Stimulated activated CD4-positive, alpha-beta T cell treated with anti-CD3 and anti-CD28 coated beads, Interleukin-12 subunit alpha, Interleukin-12 subunit beta, amount 100 ng/mL, for 24 hours (primary cell): ENCODE measurements around the gene PIEZO2.

Source experiments
- DNase-seq, 2 experiments: peaks; one replicate each; pipeline ENCODE4 v3.0.0-alpha.2; 2020; ENCODE audit warnings: low read depth in 2 of 2

PIEZO2 gene

GRCh38 chr18:10896851-10897250 is 252.5 kb downstream of the PIEZO2 start:
- DNase-seq = no peak

GRCh38 chr18:10895976-10896375 is 253.4 kb downstream of the PIEZO2 start:
- DNase-seq = no peak

GRCh38 chr18:10894501-10894900 is 254.9 kb downstream of the PIEZO2 start:
- DNase-seq = no peak

DNA sequence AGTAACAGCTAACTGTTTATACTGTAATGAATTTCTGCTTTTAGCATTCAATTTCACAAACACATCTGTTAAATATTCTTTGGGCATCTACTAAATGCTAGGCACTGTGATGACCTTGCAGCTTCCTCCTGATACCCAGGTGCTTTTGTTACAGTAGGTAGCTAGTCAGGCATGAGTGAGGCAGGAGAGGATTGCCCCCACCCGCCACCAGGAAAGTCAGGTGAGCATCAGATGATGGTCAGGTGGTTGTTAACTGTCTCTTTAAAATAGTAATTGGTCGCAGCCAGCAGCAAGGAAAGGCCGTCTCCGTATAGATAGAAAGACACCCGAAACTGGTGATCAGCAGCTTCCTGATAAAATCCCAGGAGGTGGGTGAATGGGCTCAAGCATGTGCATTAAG is 255.6 kb downstream of the PIEZO2 start:
- DNase-seq = no peak

DNA sequence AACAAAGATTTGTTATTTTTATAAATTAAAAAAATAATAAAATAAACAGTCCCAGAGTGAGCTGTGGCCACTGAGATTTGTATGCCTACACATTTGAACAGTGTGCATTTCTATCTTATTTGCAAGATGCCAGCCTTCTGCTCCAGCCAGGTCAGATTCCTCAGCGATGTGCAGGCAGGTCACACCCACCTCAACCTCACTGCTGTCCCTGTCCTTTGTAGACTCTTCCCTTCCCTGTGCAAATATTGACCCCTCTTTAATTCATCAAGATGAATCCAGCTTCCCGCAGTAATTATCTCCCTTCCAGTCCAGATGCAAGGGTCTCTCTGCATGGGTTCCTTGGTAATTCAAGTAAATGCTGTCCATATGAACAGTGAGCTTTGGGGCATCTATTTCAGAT is 256.2 kb downstream of the PIEZO2 start:
- DNase-seq = no peak

- DNase-seq = no peak
Measured at GRCh38 chr18:10892786-10893185, 256.6 kb downstream of the PIEZO2 start.

DNA sequence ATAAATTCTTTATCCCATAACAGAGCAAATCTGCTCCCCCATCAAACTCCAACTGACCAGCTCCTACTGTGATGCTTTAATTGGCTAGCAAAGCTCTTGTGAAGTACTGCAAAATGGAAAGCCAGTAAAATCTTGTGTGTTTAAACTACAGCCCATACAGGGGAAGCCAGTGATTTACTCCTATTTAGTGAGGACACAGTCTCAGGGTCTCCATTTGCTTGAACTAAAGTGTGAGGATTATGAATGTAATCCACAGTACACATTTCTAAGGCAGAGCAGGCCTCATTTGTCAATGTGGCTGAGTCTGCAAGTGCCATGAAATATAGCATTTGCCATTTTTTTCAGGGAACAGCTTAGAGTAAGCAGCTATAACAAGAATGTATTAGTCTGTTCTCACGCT is 259.3 kb downstream of the PIEZO2 start:
- no peak for DNase-seq

GRCh38 chr18:10878703-10879102 is 270.7 kb downstream of the PIEZO2 start:
- no peak for DNase-seq

- DNase-seq = no peak
Measured at GRCh38 chr18:10877987-10878386, 271.4 kb downstream of the PIEZO2 start.

DNA sequence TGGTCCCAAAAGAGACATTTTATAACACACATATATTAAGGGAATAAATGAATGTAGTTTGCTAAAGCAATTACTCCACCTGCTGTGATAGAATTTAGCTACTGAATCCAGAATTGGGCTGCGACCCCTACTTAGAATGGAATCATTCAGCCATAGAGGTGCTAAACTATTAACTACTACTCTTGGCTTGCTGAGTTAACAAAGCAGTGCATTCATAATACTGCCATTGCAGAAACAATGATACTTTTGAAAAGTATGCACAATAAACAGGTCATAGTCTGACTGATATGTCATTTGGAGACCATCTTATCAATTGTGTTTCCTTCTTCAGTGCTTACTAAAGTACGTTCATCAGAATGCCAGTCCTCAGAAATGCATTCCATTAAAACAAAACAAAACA is 273.6 kb downstream of the PIEZO2 start:
- no peak for DNase-seq

DNA sequence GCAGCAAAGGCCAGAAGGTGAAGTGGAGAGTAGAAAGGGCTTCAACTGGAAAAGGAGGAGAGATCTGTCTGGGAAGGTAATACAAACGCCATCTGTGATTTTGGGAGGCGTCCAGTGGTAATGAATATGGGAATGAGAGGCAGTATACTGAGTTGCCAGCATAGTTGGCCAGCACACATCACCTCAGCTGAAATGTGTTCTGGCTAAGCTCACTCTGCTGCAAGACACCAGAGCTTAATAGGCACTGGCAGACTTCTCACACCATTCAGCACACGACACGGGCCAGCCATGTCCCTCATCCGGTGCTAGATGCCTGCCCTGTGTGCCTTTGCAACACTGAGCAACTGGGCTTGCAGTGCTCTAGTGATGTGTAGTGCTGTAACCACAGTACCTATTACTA is 277.1 kb downstream of the PIEZO2 start:
- no peak for DNase-seq

DNA sequence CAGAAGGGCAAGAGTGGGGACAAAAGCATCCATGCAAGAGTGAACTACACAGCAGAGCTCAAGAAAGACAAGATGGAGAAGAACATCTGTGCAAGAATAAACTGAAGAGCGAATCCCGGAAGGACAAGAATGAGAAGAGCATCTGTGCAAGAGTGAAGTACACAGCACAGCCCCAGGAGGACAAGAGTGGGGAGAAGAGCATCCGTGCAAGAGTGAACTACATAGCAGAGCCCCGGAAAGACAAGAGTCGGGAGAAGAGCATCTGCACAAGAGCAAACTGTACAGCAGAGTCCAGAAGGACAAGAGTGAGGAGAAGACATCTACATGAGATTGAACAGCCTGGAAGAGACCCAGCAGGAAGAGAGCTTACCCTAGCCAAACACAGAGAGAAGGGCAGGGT is 284.6 kb downstream of the PIEZO2 start:
- DNase-seq = no peak

GRCh38 chr18:10863026-10863425 is 286.3 kb downstream of the PIEZO2 start:
- no peak for DNase-seq

DNA sequence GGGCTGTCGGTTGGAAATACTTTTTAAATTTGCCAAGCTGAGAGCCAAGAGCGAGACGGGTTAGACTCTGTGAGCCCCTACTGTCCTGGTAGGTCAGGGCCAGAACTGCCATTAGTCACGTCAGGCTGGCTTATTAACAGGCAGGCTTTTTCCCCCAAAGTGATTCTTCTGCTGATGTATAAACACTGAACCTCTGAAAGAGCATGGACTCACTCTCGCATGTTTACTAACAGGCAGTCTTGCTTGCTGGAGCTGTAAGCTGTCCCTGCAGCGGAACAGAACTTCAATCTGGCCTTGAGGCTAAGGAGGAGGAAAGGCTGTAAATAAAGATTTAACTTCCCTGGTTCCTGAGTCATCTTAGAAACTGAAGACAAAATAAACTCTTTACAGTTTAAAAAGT is 288.4 kb downstream of the PIEZO2 start:
- no peak for DNase-seq

DNA sequence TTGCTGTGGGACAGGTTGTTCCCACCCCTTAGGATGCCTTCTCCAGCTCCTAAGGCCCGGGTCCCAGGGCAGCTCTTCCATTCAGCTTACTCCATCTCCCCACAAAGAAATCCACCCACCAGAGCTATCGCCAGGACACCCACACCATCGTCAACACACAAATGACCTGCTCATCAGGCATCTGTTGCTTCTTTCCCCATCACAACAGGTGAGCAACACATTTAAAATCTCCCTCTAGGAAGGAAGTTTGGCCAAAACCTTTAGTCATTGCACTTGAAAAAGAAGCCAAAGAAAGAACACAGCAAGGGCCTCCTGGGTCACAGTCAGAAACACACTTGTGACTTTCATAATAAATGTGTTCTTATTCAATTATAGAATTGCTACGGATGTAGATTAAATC is 289.0 kb downstream of the PIEZO2 start:
- DNase-seq = no peak

DNA sequence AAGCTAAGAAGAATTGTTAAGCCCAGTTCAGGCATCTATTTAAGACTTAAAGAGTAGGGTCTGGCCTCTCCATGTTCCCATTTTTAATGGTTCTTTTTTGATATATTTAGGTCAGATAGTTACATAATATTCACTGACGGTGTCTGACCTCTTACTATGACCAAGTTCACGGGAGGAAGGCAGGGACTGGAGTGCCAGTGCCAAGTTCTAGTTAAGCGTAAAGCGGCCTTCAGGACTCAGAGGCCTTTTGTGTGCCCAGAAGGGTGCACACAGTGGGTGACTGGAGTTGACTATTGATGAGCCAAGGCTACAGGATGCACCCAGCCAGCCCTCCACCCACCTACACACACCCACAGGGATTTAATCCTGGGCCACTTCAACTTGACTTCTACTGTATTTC is 290.9 kb downstream of the PIEZO2 start:
- DNase-seq = no peak

DNA sequence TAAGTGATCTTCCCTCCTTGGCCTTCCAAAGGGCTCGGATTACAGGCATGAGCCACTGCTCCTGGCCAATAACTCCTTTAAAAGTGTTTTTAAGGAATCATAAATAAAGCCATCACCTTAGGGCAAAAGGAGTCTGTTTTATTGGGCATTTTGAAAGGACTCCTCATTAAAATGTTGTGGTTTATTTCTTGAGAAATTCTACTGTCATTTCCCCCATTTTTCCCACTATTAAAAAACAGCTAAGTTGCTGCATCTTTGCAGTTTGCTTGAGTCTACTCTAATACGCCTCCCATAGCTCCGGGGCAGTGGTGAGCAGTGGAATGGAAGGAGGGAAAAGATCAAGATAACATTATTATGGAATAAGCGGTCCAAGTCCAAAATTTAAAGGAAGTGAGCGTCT is 293.2 kb downstream of the PIEZO2 start:
- DNase-seq = no peak

DNA sequence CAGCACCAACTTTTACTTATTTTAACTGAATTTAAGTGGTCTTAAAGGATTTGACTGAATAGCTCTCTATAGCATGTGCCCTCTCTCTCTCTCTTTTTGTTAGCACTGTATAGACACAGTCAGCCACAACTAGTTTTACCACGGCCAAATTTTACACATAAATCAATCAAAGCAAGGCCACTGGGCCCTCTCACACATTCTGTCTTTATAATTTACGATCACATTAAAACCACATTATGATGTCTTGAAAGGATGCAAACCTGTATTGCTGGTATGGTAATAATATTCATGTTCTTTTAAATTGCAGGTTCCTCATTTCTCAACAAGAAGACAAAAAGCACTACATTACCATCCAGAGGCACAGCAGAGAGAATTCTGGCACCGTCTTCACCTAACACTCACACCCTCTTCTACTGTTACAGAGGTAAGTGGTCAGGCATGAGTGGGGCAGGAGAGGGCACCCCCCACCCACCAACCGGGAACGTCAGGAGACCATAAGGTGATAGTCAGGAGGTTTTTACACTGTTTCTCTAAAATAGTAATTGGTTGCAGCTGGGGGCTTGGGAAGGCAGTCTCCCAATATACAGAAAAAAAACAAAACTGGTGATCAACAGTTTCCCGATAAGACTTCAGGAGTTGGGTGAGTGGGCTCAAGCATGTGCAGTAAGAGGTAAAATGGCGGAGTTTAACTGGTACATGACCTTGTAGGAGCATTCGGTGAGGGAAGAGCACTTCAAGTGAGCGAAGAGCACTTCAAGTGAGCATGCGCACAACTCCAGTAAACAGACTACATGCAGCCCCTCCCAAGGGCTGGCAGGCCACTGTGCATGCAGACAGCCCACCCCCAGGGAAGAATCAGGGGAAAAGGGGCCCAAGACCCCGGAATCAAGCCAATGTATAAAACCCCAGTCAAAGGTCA is 296.7 kb downstream of the PIEZO2 start:
- DNase-seq = no peak

DNA sequence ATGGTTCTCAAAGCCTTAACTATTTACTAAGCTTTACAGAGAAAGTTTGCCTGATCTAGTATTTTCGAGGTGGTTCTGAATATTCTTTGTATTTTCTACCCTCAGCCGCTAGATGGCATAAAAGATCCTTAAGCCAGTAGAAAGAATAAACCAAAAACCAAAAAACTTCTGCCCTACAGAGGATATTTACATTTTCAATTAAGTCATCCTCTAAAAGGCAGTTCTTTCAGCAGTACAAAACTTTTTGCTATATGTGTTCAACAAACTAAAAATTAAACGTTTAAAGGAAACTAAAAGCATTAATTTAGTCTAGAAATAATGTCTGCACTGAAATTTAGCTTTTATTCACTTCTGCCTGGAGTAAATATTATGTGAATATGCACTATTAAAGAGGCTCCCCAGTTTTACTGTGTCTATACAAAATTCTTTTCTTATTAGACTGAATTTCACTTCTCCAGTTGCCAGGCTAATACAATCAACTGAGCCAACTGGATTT is 297.5 kb downstream of the PIEZO2 start:
- no peak for DNase-seq

DNA sequence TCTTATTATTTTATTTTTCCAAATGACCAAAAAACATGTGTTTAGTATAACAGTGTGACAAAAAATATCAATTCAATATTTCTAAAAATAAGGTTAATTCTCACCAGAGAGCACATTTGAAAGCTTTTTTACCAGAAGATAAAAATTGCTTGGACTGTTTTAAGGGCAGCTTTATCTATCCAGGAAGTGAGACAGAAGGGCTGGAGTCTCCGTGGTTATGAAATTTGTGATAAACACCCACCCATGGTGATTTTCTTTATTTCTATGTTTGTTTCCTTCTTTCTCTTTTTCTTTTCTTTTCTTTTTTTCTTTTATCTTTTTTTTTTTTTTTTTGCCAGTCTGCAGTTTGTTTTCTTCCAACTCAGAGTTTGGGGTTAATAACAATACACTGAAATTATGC is 298.5 kb downstream of the PIEZO2 start:
- DNase-seq = no peak

DNA sequence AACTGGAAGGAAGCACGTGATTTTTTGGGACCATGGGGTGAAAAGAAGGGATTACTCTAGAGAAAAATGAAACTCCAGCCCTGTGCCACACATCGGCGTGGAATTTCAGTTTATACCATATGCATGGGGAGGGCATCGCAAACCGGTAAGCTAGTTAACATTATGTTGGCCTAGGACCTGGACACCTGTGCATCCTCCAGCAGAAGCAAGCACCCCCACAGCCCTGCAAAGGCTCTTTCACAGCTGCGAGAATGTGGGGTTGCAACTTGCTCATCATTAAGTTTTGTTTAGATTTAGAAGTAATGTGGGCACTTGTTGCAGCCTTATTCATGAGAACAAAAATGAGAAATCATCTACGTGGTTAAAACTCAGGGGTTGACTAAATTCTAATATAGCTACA is 299.2 kb downstream of the PIEZO2 start:
- DNase-seq = no peak

GRCh38 chr18:10847907-10848306 is 301.5 kb downstream of the PIEZO2 start:
- no peak for DNase-seq

GRCh38 chr18:10847408-10847790 is 302.0 kb downstream of the PIEZO2 start:
- DNase-seq = no peak
